Embryonic facial prominence (tissue), 1 donor: Measurements from ENCODE around the gene ZNF532.
"Not testable (repeated sequence)": the region's sequence is repeated elsewhere in the genome, so short reads cannot be mapped to it uniquely, and the experiment has no call there.

Experiments used
- DNase-seq: peaks from one replicate; pipeline ENCODE4 v3.0.0-alpha.2; 2016; ENCODE audit errors: extremely low spot score

ZNF532 gene

GRCh38 chr18:59008302-59008974 lies 143.8 kb downstream of the ZNF532 start:
- no peak for DNase-seq

DNA sequence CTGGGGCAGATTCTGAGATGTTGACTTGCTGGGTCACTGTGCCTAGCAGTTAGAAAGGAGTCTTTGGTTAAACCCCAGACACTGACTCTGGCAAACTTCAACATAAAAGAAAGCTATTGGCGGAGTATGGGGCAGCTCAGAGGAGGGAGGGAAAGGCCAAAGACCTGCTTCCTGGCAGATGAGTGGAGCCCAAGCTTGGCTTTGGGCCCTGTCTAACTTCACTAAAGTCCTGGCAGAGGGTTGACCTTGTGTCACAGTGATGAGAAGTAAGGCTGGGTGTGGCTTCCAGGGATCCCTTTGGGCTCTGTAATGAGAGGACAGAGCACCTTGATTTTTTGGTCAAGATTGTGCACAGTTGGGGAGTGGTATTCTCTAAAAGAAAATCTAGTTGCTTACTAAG lies 145.2 kb downstream of the ZNF532 start:
- DNase-seq = no peak

GRCh38 chr18:59011289-59011688 lies 146.6 kb downstream of the ZNF532 start:
- no peak for DNase-seq

DNA sequence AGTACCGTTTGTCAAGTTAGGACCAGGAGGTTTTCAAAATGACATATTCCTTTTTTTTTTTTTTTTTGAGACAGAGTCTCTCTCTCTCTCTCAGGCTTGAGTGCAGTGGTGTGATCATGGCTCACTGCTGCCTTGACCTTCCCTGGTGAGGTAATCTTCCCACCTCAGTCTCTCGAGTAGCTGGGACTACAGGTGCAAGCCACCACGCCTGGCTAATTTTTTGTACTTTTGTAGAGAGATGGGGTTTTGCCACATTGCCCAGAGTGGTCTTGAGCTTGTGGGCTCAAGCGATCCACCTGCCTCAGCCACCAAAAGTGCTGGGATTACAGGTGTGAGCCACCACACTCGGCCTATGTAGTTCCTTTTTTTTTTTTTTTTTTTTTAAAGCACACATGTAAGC lies 147.1 kb downstream of the ZNF532 start:
- no peak for DNase-seq

- DNase-seq = no peak
These were observed 148.4 kb downstream of the ZNF532 start for GRCh38 chr18:59012815-59013705.

DNA sequence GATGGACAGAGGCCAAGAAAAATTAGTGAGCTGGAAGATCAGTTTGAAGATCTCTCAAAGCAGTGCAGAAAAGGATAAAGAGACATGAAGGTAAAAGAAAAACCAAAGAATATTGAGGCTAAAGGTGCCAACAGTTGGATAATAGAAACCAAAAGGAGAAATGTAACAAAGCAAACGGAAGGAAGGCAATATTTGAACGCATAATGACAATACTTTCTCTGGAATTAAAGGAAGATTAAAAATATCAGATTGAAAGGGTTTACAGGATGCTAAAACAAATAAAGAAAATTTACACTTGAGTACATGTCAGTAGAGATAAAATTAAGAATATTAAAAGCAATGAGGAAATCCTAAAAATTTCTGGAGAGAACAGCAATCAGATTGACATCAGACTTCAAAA lies 149.1 kb downstream of the ZNF532 start:
- no peak for DNase-seq

GRCh38 chr18:59015531-59016152 lies 151.0 kb downstream of the ZNF532 start:
- no peak for DNase-seq

DNA sequence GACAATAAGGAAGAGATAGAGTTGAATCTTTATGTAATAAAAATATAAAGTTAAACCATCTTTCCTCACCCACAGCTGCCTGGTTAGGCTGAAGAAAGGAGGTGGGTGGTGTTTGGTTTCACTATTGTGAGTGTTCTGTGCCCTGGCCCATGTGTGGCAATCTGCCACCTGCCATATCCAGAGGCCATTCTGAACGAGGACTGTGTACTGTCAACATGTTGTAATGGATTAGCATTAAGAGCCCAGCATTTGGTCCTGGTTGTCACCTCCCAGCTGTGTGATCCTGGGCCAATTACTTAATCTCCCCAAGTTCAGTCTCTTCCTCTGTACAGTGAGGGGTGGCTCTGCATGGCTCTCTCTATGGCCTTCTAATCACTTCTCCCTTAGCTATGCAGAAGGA lies 156.8 kb downstream of the ZNF532 start:
- DNase-seq = no peak

- peak; percentile 43 for DNase-seq
These were observed 157.7 kb downstream of the ZNF532 start for GRCh38 chr18:59022167-59022945.

GRCh38 chr18:59024829-59025228 lies 160.2 kb downstream of the ZNF532 start:
- no peak for DNase-seq

DNA sequence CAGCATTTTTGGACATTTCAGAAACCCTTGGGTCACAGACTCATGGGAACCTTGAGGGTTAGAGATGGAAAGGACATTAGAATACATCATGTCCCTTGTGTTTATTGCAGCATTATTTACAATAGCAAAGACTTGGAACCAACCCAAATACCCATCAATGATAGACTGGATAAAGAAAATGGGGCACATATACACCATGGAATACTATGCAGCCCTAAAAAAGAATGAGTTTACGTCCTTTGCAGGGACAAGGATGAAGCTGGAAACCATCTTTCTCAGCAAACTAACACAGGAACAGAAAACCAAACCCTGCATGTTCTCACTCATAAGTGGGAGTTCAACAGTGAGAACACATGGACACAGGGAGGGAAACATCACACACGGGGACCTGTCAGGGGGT lies 160.9 kb downstream of the ZNF532 start:
- not testable (repeated sequence) for DNase-seq

- no peak for DNase-seq
These were observed 161.7 kb downstream of the ZNF532 start for GRCh38 chr18:59026364-59026763.

DNA sequence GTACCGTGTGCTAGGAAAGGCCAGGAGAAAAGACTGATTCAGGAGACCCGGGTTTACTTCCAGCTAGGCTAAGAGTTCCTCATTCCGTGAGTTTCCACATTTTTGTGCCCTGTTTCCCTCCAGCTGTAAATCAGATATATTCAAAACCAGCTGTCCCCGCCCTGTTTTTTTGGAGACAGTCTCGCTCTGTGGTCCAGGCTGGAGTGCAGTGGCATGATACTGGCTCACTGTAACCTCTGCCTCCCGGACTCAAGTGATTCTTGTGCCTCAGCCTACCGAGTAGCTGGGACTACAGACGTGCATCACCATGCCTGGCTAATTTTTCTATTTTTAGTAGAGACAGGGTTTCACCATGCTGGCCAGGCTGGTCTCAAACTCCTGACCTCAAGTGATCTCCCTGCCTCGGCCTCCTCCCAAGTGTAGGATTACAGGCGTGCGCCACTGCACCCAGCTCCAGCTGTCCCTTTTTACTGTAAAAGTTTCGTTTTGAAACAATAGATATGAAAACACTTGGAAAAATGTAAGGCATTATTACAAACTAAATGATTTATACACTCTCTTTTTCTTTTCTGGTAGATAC lies 162.2 kb downstream of the ZNF532 start:
- DNase-seq = no peak

- no peak for DNase-seq
These were observed 165.2 kb downstream of the ZNF532 start for GRCh38 chr18:59029663-59030429.

DNA sequence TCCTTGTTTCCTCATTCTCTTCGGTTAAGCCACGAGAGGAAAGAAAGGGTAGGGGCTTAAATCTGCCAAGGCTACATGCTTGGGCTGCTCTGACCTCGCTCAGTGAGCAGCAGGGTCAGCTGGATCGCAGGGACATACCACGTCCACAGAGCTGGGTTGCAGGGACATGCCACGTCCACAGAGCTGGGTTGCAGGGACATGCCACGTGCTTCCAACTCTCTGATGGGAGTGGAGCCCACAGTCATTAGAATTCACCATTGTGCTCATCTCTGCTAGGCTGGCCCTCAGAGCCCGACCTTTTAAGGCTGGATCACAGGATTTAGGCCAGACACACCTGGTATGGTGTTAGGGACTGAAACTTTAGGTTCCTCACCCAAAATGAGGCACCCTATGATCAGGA lies 167.6 kb downstream of the ZNF532 start:
- no peak for DNase-seq

- no peak for DNase-seq
These were observed 168.7 kb downstream of the ZNF532 start for GRCh38 chr18:59033359-59033758.

DNA sequence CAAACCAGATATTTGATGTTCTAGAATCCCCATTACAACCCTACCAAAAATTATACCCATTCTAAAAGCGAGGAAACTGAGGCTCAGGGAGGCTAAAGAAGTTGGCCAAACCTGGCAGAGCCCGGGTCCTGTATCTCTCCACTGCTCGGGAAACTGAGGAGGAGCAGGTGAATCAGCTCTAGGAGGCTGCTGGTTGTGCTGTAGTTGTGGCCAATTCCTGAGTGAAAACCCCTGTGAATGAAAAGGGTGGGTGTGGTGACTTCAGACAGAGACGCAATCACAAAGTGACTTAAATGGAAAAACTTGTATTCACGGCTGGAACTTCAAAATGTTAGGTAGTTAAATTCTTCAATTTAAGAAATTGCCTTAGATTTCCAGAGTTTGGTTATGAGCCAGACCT lies 169.3 kb downstream of the ZNF532 start:
- DNase-seq = no peak

- no peak for DNase-seq
These were observed 170.9 kb downstream of the ZNF532 start for GRCh38 chr18:59035591-59035990.
